CD4-positive, alpha-beta T cell treated with Interleukin-15 for 4 hours (primary cell): ENCODE data around the gene DMD.
"Not testable (repeated sequence)": the region's sequence is repeated elsewhere in the genome, so short reads cannot be mapped to it uniquely, and the experiment has no call there.

Source experiments
- DNase-seq: peaks from one replicate; pipeline ENCODE4 v3.0.0-alpha.2; 2020; ENCODE audit warnings: low spot score

Gene DMD

GRCh38 chrX:31593353-31593752 lies 1618.0 kb downstream of the DMD start:
- no peak for DNase-seq

- no peak for DNase-seq
Observed at GRCh38 chrX:31591355-31591754, 1620.0 kb downstream of the DMD start.

GRCh38 chrX:31590581-31591114 lies 1620.7 kb downstream of the DMD start:
- no peak for DNase-seq

GRCh38 chrX:31589503-31589902 lies 1621.8 kb downstream of the DMD start:
- no peak for DNase-seq

- no peak for DNase-seq
Observed at GRCh38 chrX:31588355-31588754, 1623.0 kb downstream of the DMD start.

- not testable (repeated sequence) for DNase-seq
Observed at GRCh38 chrX:31583892-31584291, 1627.5 kb downstream of the DMD start.

- DNase-seq, result no peak
Observed at GRCh38 chrX:31580726-31581125, 1630.6 kb downstream of the DMD start.

GRCh38 chrX:31580227-31580626 lies 1631.1 kb downstream of the DMD start:
- DNase-seq, result no peak

- no peak for DNase-seq
Observed at GRCh38 chrX:31572360-31572759, 1639.0 kb downstream of the DMD start.

GRCh38 chrX:31570658-31571057 lies 1640.7 kb downstream of the DMD start:
- DNase-seq, result no peak

GRCh38 chrX:31563792-31564191 lies 1647.6 kb downstream of the DMD start:
- DNase-seq, result no peak

- no peak for DNase-seq
Observed at GRCh38 chrX:31555506-31555905, 1655.8 kb downstream of the DMD start.

GRCh38 chrX:31551913-31552312 lies 1659.4 kb downstream of the DMD start:
- DNase-seq, result no peak

GRCh38 chrX:31550158-31550557 lies 1661.2 kb downstream of the DMD start:
- DNase-seq, result no peak

GRCh38 chrX:31547816-31548215 lies 1663.5 kb downstream of the DMD start:
- DNase-seq, result no peak

- no peak for DNase-seq
Observed at GRCh38 chrX:31547416-31547815, 1663.9 kb downstream of the DMD start.

- no peak for DNase-seq
Observed at GRCh38 chrX:31546126-31546525, 1665.2 kb downstream of the DMD start.

- DNase-seq, result no peak
Observed at GRCh38 chrX:31545726-31546125, 1665.6 kb downstream of the DMD start.

GRCh38 chrX:31545191-31545590 lies 1666.2 kb downstream of the DMD start:
- DNase-seq, result no peak

GRCh38 chrX:31543634-31544033 lies 1667.7 kb downstream of the DMD start:
- DNase-seq, result no peak

- no peak for DNase-seq
Observed at GRCh38 chrX:31542566-31542965, 1668.8 kb downstream of the DMD start.

- no peak for DNase-seq
Observed at GRCh38 chrX:31540313-31540712, 1671.0 kb downstream of the DMD start.

- DNase-seq, result no peak
Observed at GRCh38 chrX:31527455-31528126, 1683.8 kb downstream of the DMD start.

GRCh38 chrX:31523884-31524536 lies 1687.3 kb downstream of the DMD start:
- DNase-seq, result no peak
